CD14-positive monocyte (primary cell): Measurements from ENCODE around the gene MAFF. TPM values are rescaled to one million over a fixed set of nuclear protein-coding genes. Genes with fewer than 3 reads are reported as not detected.
A peak's percentile ranks its signal among the peaks of the same experiment; 100 is the strongest.

Source experiments
- DNase-seq, 3 donors: peaks; one replicate each; pipeline ENCODE4 v3.0.0-alpha.2; 2011 to 2022
- H2AFZ ChIP-seq: 2 replicates; pipeline ENCODE4 v1.6.0; 2012; ENCODE audit warnings: mild to moderate bottlenecking, low read depth, low read length, inconsistent platforms; ENCODE audit not compliant: insufficient read depth, poor library complexity, severe bottlenecking
- H3K27ac ChIP-seq, 2 donors: 1 replicate in 1 of 2; 2 replicates in 1 of 2; pipeline ENCODE4 v1.5.1; 2012 to 2013; ENCODE audit warnings: low read length in 2 of 2, control low read depth in 1 of 2, inconsistent platforms in 1 of 2, low read depth in 1 of 2, mild to moderate bottlenecking in 1 of 2
- H3K27me3 ChIP-seq, 2 donors: one replicate each; pipeline versions ENCODE4 v1.6.0 to v1.6.1; 2011 to 2013; ENCODE audit warnings: low read length in 2 of 2; ENCODE audit not compliant: control insufficient read depth in 2 of 2, insufficient read depth in 2 of 2
- H3K36me3 ChIP-seq, 2 donors: replicated peaks in 1 of 2; 1 replicate in 1 of 2; 2 replicates in 1 of 2; pipeline versions ENCODE4 v1.5.1 to v1.6.1; 2012 to 2013; ENCODE audit warnings: low read length in 2 of 2, control low read depth in 1 of 2, inconsistent platforms in 1 of 2, mild to moderate bottlenecking in 1 of 2; ENCODE audit not compliant: insufficient read depth in 2 of 2, control insufficient read depth in 1 of 2
- H3K4me1 ChIP-seq, 2 donors: 1 replicate in 1 of 2; 2 replicates in 1 of 2; pipeline versions ENCODE4 v1.5.1 to v1.6.1; 2012 to 2013; ENCODE audit warnings: low read length in 2 of 2, control low read depth in 1 of 2, inconsistent platforms in 1 of 2, mild to moderate bottlenecking in 1 of 2, moderate library complexity in 1 of 2; ENCODE audit not compliant: insufficient read depth in 2 of 2, control insufficient read depth in 1 of 2
- H3K4me2 ChIP-seq: replicated peaks from 2 replicates; pipeline ENCODE3; 2012; ENCODE audit warnings: low read length, moderate library complexity, mild to moderate bottlenecking; ENCODE audit not compliant: poor library complexity, severe bottlenecking; ENCODE audit errors: extremely low read depth
- H3K4me3 ChIP-seq, 3 experiments: fragments of 200-600 bp in 1 of 3; sonication (generic) in 1 of 3; replicated peaks in 1 of 3; 1 replicate in 2 of 3; 2 replicates in 1 of 3; pipeline ENCODE4 v1.5.1; 2011 to 2013; ENCODE audit warnings: low read length in 3 of 3, mild to moderate bottlenecking in 3 of 3, control low read depth in 2 of 3, low read depth in 2 of 3, inconsistent platforms in 1 of 3, moderate library complexity in 1 of 3
- H3K79me2 ChIP-seq: 2 replicates; pipeline ENCODE4 v1.6.0; 2012; ENCODE audit warnings: mild to moderate bottlenecking, control low read depth, inconsistent platforms, low read length, moderate library complexity; ENCODE audit not compliant: insufficient read depth
- H3K9ac ChIP-seq: 2 replicates; pipeline ENCODE4 v1.6.0; 2017; ENCODE audit warnings: low read length, mild to moderate bottlenecking; ENCODE audit not compliant: insufficient read depth, poor library complexity, severe bottlenecking
- H3K9me3 ChIP-seq, 2 donors: replicated peaks in 1 of 2; 1 replicate in 1 of 2; 2 replicates in 1 of 2; pipeline versions ENCODE4 v1.5.1 to v1.6.1; 2012 to 2013; ENCODE audit warnings: low read length in 2 of 2, control low read depth in 1 of 2; ENCODE audit not compliant: control insufficient read depth in 1 of 2, insufficient read depth in 1 of 2
- H4K20me1 ChIP-seq: 2 replicates; pipeline ENCODE4 v1.6.0; 2012; ENCODE audit warnings: mild to moderate bottlenecking, low read length, control low read depth, moderate library complexity; ENCODE audit not compliant: insufficient read depth
- H3K27ac Mint-ChIP-seq, 7 donors: one replicate each; pipeline ENCODE4 v1.8.0; 2020; ENCODE audit warnings: mild to moderate bottlenecking in 7 of 7, mixed read lengths in 7 of 7, moderate library complexity in 6 of 7, inconsistent platforms in 2 of 7
- H3K27me3 Mint-ChIP-seq, 3 donors: one replicate each; pipeline ENCODE4 v1.8.0; 2021 to 2022; ENCODE audit warnings: low read depth in 3 of 3, mild to moderate bottlenecking in 3 of 3, mixed read lengths in 3 of 3, moderate library complexity in 3 of 3, inconsistent platforms in 1 of 3
- H3K36me3 Mint-ChIP-seq, 2 donors: one replicate each; pipeline ENCODE4 v1.8.0; 2020; ENCODE audit warnings: mixed read lengths in 2 of 2, inconsistent platforms in 1 of 2, mild to moderate bottlenecking in 1 of 2
- H3K4me1 Mint-ChIP-seq: one replicate; pipeline ENCODE4 v1.8.0; 2020; ENCODE audit warnings: mild to moderate bottlenecking, mixed read lengths
- H3K4me3 Mint-ChIP-seq, 2 donors: one replicate each; pipeline ENCODE4 v1.8.0; 2020; ENCODE audit warnings: mild to moderate bottlenecking in 2 of 2, mixed read lengths in 2 of 2, moderate library complexity in 1 of 2
- H3K9me3 Mint-ChIP-seq, 7 donors: one replicate each; pipeline ENCODE4 v1.8.0; 2020 to 2022; ENCODE audit warnings: mixed read lengths in 7 of 7, mild to moderate bottlenecking in 6 of 7, moderate library complexity in 6 of 7, inconsistent platforms in 2 of 7
- WGBS: methylation state at CpG from one replicate; pipeline ENCODE4 v1.1.5; 2013; ENCODE audit warnings: missing lambda C conversion rate; ENCODE audit not compliant: insufficient coverage; 5-methylcytosine and 5-hydroxymethylcytosine counted together
- intact Hi-C, 2 donors: fragments of 100-400 bp; cut with micrococcal nuclease; formaldehyde crosslinking; loops; one replicate each; pipeline versions ENCODE4 v1.15.0 to v1.15.1; 2023
- polyA plus RNA-seq, 3 donors: library from polyadenylated mRNA; depleted of rRNA in 1 of 3; unstranded in 2 of 3; stranded (reverse) in 1 of 3; fragments of 300-500 nt in 2 of 3; fragments of >200 nt in 1 of 3; fragmentation: Illumina TruSeq in 2 of 3; gene quantifications; 1 replicate in 2 of 3; 2 replicates in 1 of 3; pipeline ENCODE4 v1.2.3, GENCODE V29; 2012 to 2021
- TF ChIP-seq, protein P1 (sequence below): fragments of 200-600 bp; IDR thresholded peaks from one replicate; pipeline ENCODE4 v1.8.0; 2022; ENCODE audit warnings: antibody characterized with exemption, mild to moderate bottlenecking

Gene MAFF
- polyA plus RNA-seq, 3 donors: 1.5 to 67.3 (median 2.0) TPM

DNA sequence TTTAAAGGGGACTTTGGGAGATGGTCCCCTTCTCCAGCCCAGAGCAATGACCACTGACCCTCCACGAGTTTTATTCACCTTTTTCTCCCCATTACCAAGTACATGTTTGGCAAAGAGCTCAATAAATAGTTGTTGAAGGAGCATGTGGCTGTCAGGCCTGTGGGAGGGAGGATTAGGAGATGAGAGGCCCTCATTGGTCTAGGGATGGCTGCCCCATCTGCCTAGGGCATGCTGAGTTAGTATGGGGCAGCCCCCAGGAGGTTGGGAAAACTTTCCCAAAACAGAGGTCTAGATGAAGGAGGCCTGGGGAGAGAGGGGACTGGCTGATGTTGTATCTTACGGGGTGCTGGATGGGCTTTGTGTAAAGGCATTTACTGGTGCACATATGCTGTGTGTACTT is 10.6 kb downstream of the MAFF start:
- Histone ChIP-seq H3K9ac (no peak overlapping the region), H3K9me3 (no peaks in the 10 kb centered on the region), H3K4me3 (no peak overlapping the region), H4K20me1 (peaks cover 36% of the 10 kb centered on the region), H3K36me3 (no peaks in the 10 kb centered on the region), H3K27me3 (peaks cover 0 to 3% of the 10 kb centered on the region in 2 donors), H3K4me2 (no peak overlapping the region), H3K4me1 (peaks cover 21 to 38% of the 10 kb centered on the region in 2 donors), H2AFZ (no peak overlapping the region), H3K27ac (no peak overlapping the region), H3K79me2 (no peaks in the 10 kb centered on the region)
- peaks cover 6 to 7% of the 10 kb centered on the region in 2 donors for H3K36me3 Mint-ChIP-seq
- no CpG with 5 or more reads among the region's 2 CpGs for WGBS
- TF ChIP-seq, protein P1, sequence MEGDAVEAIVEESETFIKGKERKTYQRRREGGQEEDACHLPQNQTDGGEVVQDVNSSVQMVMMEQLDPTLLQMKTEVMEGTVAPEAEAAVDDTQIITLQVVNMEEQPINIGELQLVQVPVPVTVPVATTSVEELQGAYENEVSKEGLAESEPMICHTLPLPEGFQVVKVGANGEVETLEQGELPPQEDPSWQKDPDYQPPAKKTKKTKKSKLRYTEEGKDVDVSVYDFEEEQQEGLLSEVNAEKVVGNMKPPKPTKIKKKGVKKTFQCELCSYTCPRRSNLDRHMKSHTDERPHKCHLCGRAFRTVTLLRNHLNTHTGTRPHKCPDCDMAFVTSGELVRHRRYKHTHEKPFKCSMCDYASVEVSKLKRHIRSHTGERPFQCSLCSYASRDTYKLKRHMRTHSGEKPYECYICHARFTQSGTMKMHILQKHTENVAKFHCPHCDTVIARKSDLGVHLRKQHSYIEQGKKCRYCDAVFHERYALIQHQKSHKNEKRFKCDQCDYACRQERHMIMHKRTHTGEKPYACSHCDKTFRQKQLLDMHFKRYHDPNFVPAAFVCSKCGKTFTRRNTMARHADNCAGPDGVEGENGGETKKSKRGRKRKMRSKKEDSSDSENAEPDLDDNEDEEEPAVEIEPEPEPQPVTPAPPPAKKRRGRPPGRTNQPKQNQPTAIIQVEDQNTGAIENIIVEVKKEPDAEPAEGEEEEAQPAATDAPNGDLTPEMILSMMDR: no peak
- intact Hi-C loops: no loop called here
- H3K9me3 Mint-ChIP-seq: peaks cover 0 to 5% (median 3%) of the 10 kb centered on the region in 7 donors
- no peak overlapping the region for H3K4me3 Mint-ChIP-seq
- H3K4me1 Mint-ChIP-seq: peaks cover 37% of the 10 kb centered on the region
- no peak for DNase-seq
- peak overlapping the region in 2 of 7 donors; percentile 40 to 73 for H3K27ac Mint-ChIP-seq
- peaks cover 3 to 15% (median 13%) of the 10 kb centered on the region in 3 donors for H3K27me3 Mint-ChIP-seq

DNA sequence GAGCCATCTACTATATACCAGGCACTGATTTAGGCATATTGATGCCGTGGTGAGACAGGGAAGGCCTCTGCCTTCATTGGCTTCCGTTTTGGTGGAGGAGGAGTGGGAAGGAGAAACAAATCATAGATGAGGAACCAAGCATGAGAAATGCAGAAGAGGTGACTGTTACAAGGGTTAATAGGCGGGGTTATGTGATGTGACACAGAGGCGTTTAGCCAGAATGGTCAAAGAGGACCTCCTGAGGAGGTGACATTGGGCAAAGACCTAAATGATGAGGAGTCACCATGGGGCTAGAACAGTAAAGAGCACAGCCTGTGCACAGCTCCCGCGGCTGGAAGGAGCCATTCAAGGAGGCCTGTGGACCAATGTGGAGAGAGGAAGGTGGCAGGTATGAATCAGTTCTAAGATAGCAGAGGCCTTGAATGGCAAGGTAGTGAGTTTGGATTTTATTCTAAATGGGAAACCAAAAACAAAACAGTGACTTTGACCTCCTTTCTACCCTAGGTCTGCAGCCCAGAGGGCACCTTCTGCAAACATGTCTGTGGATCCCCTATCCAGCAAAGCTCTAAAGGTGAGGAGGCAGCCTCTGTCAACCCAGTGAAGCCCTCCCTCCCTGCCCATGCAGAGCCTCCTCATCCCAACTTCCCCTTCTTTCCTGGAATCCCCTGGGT is 11.7 kb downstream of the MAFF start:
- Histone ChIP-seq H3K4me1 (peaks cover 21 to 39% of the 10 kb centered on the region in 2 donors), H3K27me3 (peaks cover 0 to 3% of the 10 kb centered on the region in 2 donors), H2AFZ (no peak overlapping the region), H4K20me1 (peaks cover 27% of the 10 kb centered on the region), H3K27ac (peak overlapping the region; percentile 48 to 68), H3K36me3 (no peaks in the 10 kb centered on the region), H3K4me3 (peak overlapping the region in 1 of 3 experiments; percentile 44), H3K79me2 (no peaks in the 10 kb centered on the region), H3K9ac (no peak overlapping the region), H3K4me2 (peak overlapping the region; percentile 50), H3K9me3 (no peaks in the 10 kb centered on the region)
- Mint-ChIP-seq H3K36me3 (peaks cover 6 to 7% of the 10 kb centered on the region in 2 donors), H3K27ac (peak overlapping the region; percentile 84 to 95 (median 88)), H3K4me1 (peaks cover 32% of the 10 kb centered on the region), H3K9me3 (peaks cover 0 to 5% (median 3%) of the 10 kb centered on the region in 7 donors), H3K27me3 (peaks cover 3 to 15% (median 13%) of the 10 kb centered on the region in 3 donors), H3K4me3 (peak overlapping the region; percentile 24 to 79)
- peak; percentile 86 to 87 (median 87) for DNase-seq
- TF ChIP-seq, protein P1: no peak
- intact Hi-C loops: loop anchor here in 1 of 2 donors (1.0 kb wide), 1 partner anchor 9 kb away; no protein-coding TSS in a partner anchor
- 45% methylated on average over 5 of the region's 6 CpGs for WGBS
